Upper lobe of left lung (tissue), 4 donors: ENCODE results near the gene MCOLN2.

Experiments
- POLR2A ChIP-seq, 4 donors: fragments of 450-650 bp; IDR thresholded peaks; one replicate each; pipeline ENCODE4 v1.5.1; 2016 to 2017; ENCODE audit warnings: antibody characterized with exemption in 4 of 4, mild to moderate bottlenecking in 2 of 4
- TF ChIP-seq, protein P1 (sequence below), 6 experiments: fragments of 450-650 bp in 4 of 6; fragments of 200-600 bp in 2 of 6; sonication (generic) in 2 of 6; IDR thresholded peaks; one replicate each; pipeline ENCODE4 v1.5.1; 2016 to 2019; ENCODE audit warnings: antibody characterized with exemption in 6 of 6

DNA sequence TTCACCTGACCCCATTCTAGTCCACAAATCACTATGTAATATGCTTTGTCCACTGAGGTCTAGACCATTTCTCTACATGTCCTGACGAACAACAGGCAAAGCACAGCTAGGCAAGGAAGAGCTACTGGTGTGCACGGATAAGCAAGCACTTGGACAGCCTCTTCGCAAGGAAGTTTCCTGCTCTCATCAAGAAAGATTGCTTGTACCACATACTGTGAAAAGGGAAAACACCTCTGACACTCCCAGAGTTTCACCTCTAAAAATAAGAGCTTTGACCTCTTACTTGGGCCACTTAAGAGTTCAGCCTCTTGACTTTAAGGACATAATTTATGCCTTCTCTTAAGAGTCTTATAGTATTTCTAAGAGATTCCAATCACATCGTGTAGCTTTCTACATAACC is 67.9 kb downstream of the MCOLN2 start:
- TF ChIP-seq, protein P1, sequence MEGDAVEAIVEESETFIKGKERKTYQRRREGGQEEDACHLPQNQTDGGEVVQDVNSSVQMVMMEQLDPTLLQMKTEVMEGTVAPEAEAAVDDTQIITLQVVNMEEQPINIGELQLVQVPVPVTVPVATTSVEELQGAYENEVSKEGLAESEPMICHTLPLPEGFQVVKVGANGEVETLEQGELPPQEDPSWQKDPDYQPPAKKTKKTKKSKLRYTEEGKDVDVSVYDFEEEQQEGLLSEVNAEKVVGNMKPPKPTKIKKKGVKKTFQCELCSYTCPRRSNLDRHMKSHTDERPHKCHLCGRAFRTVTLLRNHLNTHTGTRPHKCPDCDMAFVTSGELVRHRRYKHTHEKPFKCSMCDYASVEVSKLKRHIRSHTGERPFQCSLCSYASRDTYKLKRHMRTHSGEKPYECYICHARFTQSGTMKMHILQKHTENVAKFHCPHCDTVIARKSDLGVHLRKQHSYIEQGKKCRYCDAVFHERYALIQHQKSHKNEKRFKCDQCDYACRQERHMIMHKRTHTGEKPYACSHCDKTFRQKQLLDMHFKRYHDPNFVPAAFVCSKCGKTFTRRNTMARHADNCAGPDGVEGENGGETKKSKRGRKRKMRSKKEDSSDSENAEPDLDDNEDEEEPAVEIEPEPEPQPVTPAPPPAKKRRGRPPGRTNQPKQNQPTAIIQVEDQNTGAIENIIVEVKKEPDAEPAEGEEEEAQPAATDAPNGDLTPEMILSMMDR (IDR thresholded peaks at IDR 0.05) = no peak
- TF ChIP-seq POLR2A (IDR thresholded peaks at IDR 0.05) = no peak
